Liver (tissue), 9 donors: ENCODE measurements around the gene CFTR. TPM values are rescaled to one million over a fixed set of nuclear protein-coding genes. Genes with fewer than 3 reads are reported as not detected.

Experiments used
- DNase-seq: peaks from one replicate; pipeline ENCODE4 v3.0.0-alpha.2; 2017; ENCODE audit warnings: low spot score
- H3K27ac ChIP-seq, 2 donors: one replicate each; pipeline ENCODE4 v1.7.0; 2013; ENCODE audit warnings: inconsistent platforms in 2 of 2, low read length in 2 of 2, control low read depth in 1 of 2, low read depth in 1 of 2, mild to moderate bottlenecking in 1 of 2
- H3K27me3 ChIP-seq, 4 donors: one replicate each; pipeline versions ENCODE4 v1.6.1 to v1.7.0; 2013; ENCODE audit warnings: low read length in 3 of 4, inconsistent platforms in 1 of 4, mild to moderate bottlenecking in 1 of 4, moderate library complexity in 1 of 4; ENCODE audit not compliant: control insufficient read depth in 4 of 4, insufficient read depth in 4 of 4
- H3K36me3 ChIP-seq, 4 donors: one replicate each; pipeline versions ENCODE4 v1.6.1 to v1.7.0; 2013; ENCODE audit warnings: low read length in 3 of 4, mild to moderate bottlenecking in 3 of 4, low read depth in 1 of 4, moderate library complexity in 1 of 4; ENCODE audit not compliant: control insufficient read depth in 4 of 4, insufficient read depth in 3 of 4
- H3K4me1 ChIP-seq, 4 donors: one replicate each; pipeline versions ENCODE4 v1.6.1 to v1.7.0; 2013; ENCODE audit warnings: low read length in 3 of 4, mild to moderate bottlenecking in 3 of 4, moderate library complexity in 1 of 4; ENCODE audit not compliant: control insufficient read depth in 4 of 4, insufficient read depth in 4 of 4
- H3K4me3 ChIP-seq, 3 donors: one replicate each; pipeline versions ENCODE4 v1.6.1 to v1.7.0; 2013; ENCODE audit warnings: low read length in 3 of 3, control low read depth in 1 of 3, low read depth in 1 of 3, mild to moderate bottlenecking in 1 of 3
- H3K9ac ChIP-seq, 2 donors: one replicate each; pipeline ENCODE4 v1.7.0; 2013; ENCODE audit warnings: low read length in 2 of 2, mild to moderate bottlenecking in 2 of 2, moderate library complexity in 2 of 2, control low read depth in 1 of 2, low read depth in 1 of 2
- H3K9me3 ChIP-seq, 4 donors: one replicate each; pipeline versions ENCODE4 v1.6.1 to v1.7.0; 2013; ENCODE audit warnings: low read length in 3 of 4; ENCODE audit not compliant: control insufficient read depth in 4 of 4
- ATF3 ChIP-seq: IDR thresholded peaks from 2 replicates; pipeline ENCODE4 v1.6.1; 2016; ENCODE audit warnings: antibody characterized with exemption
- CTCF ChIP-seq: fragments of 150-350 bp; IDR thresholded peaks from 2 replicates; pipeline ENCODE4 v1.5.1; 2017; ENCODE audit warnings: improper control_type of control experiment, low read depth, low read length; ENCODE audit not compliant: missing input control
- EGR1 ChIP-seq, 2 donors: IDR thresholded peaks; 2 replicates each; pipeline ENCODE4 v1.6.1; 2016 to 2018; ENCODE audit warnings: antibody characterized with exemption in 2 of 2, low read depth in 2 of 2
- FOXA1 ChIP-seq: IDR thresholded peaks from 2 replicates; pipeline ENCODE4 v1.6.1; 2016; ENCODE audit warnings: antibody characterized with exemption
- FOXA2 ChIP-seq: IDR thresholded peaks from 2 replicates; pipeline ENCODE4 v1.6.1; 2016; ENCODE audit warnings: antibody characterized with exemption
- GABPA ChIP-seq, 2 donors: IDR thresholded peaks in 1 of 2; conservative IDR thresholded peaks in 1 of 2; 2 replicates each; pipeline ENCODE4 v1.6.1; 2016; ENCODE audit warnings: antibody characterized with exemption in 2 of 2, mild to moderate bottlenecking in 1 of 2, moderate library complexity in 1 of 2
- HNF4A ChIP-seq, 2 donors: conservative IDR thresholded peaks; 2 replicates each; pipeline ENCODE4 v1.6.1; 2016; ENCODE audit warnings: antibody characterized with exemption in 2 of 2, mild to moderate bottlenecking in 2 of 2
- HNF4G ChIP-seq: IDR thresholded peaks from 2 replicates; pipeline ENCODE4 v1.6.1; 2016; ENCODE audit warnings: antibody characterized with exemption
- JUND ChIP-seq, 2 donors: IDR thresholded peaks; 2 replicates each; pipeline ENCODE4 v1.6.1; 2016; ENCODE audit warnings: antibody characterized with exemption in 2 of 2
- MAX ChIP-seq: IDR thresholded peaks from 2 replicates; pipeline ENCODE4 v1.6.1; 2016; ENCODE audit warnings: antibody characterized with exemption
- NR2F2 ChIP-seq: IDR thresholded peaks from 2 replicates; pipeline ENCODE4 v1.6.1; 2016; ENCODE audit warnings: antibody characterized with exemption
- RAD21 ChIP-seq, 2 donors: IDR thresholded peaks; 2 replicates each; pipeline ENCODE4 v1.6.1; 2016; ENCODE audit warnings: antibody characterized with exemption in 2 of 2, mild to moderate bottlenecking in 2 of 2
- RXRA ChIP-seq, 2 donors: IDR thresholded peaks; 2 replicates each; pipeline ENCODE4 v1.6.1; 2017 to 2018; ENCODE audit warnings: antibody characterized with exemption in 2 of 2, mild to moderate bottlenecking in 1 of 2
- TAF1 ChIP-seq: conservative IDR thresholded peaks from 2 replicates; pipeline ENCODE4 v1.6.1; 2016; ENCODE audit warnings: antibody characterized with exemption, mild to moderate bottlenecking
- YY1 ChIP-seq: IDR thresholded peaks from 2 replicates; pipeline ENCODE4 v1.6.1; 2016; ENCODE audit warnings: antibody characterized with exemption, mild to moderate bottlenecking
- ZBTB33 ChIP-seq: IDR thresholded peaks from 2 replicates; pipeline ENCODE4 v1.6.1; 2016; ENCODE audit warnings: antibody characterized with exemption
- WGBS: extraction: QIAGEN DNeasy Blood & Tissue Kit; methylation state at CpG from one replicate; pipeline ENCODE4 v1.1.7; 2013; 5-methylcytosine and 5-hydroxymethylcytosine counted together
- polyA plus RNA-seq, 2 donors: library from polyadenylated mRNA; stranded (reverse) in 1 of 2; unstranded in 1 of 2; fragments of 200-250 nt in 1 of 2; fragments of >200 nt in 1 of 2; fragmentation: Nextera tagmentation in 1 of 2; extraction: Ambion mirVana in 1 of 2; gene quantifications; one replicate each; pipeline versions ENCODE4 v1.2.1 to v1.2.3, GENCODE V29; 2013 to 2015
- total RNA-seq, 2 donors: library from RNA; depleted of rRNA; stranded (reverse); fragments of >200 nt; gene quantifications; one replicate each; pipeline ENCODE4 v1.2.3, GENCODE V29; 2014
- TF ChIP-seq, protein P1 (sequence below): IDR thresholded peaks from 2 replicates; pipeline ENCODE4 v1.6.1; 2016; ENCODE audit warnings: antibody characterized with exemption, mild to moderate bottlenecking
- donor health status: healthy.
- donor health status: healthy.
- donor health status: healthy.
- donor health status: healthy.
- donor health status: healthy.

CFTR gene
- total and polyA plus RNA-seq, 4 donors: 0.75 to 10.5 (median 1.3) TPM

DNA sequence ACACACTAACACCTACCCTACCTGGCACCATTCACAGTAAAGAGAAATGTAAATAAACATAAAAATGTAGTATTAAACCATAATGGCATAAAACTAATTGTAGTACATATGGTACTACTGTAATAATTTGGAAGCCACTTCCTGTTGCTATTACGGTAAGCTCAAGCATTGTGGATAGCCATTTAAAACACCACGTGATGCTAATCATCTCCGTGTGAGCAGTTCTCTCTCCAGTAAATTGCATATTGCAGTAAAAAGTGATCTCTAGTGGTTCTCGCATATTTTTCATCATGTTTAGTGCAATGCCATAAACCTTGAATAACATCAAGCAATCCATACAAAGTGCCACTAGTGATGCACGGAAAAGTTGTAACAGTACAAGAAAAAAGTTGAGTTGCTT lies 75.4 kb downstream of the CFTR start:
- TF ChIP-seq MAX (no peak), NR2F2 (no peak), HNF4G (no peak), CTCF (no peak), JUND (IDR thresholded peaks at IDR 0.05) (no peak), GABPA (IDR thresholded peaks at IDR 0.05 in 1 of 2, conservative IDR thresholded peaks at IDR 0.05 in 1 of 2) (no peak), EGR1 (IDR thresholded peaks at IDR 0.05; ENCODE audit: low read depth in 2 of 2) (no peak), ZBTB33 (no peak), TAF1 (no peak), ATF3 (no peak), RAD21 (IDR thresholded peaks at IDR 0.05) (no peak), RXRA (IDR thresholded peaks at IDR 0.05) (no peak), HNF4A (conservative IDR thresholded peaks at IDR 0.05) (no peak), YY1 (no peak), FOXA1 (no peak)
- TF ChIP-seq, protein P1, sequence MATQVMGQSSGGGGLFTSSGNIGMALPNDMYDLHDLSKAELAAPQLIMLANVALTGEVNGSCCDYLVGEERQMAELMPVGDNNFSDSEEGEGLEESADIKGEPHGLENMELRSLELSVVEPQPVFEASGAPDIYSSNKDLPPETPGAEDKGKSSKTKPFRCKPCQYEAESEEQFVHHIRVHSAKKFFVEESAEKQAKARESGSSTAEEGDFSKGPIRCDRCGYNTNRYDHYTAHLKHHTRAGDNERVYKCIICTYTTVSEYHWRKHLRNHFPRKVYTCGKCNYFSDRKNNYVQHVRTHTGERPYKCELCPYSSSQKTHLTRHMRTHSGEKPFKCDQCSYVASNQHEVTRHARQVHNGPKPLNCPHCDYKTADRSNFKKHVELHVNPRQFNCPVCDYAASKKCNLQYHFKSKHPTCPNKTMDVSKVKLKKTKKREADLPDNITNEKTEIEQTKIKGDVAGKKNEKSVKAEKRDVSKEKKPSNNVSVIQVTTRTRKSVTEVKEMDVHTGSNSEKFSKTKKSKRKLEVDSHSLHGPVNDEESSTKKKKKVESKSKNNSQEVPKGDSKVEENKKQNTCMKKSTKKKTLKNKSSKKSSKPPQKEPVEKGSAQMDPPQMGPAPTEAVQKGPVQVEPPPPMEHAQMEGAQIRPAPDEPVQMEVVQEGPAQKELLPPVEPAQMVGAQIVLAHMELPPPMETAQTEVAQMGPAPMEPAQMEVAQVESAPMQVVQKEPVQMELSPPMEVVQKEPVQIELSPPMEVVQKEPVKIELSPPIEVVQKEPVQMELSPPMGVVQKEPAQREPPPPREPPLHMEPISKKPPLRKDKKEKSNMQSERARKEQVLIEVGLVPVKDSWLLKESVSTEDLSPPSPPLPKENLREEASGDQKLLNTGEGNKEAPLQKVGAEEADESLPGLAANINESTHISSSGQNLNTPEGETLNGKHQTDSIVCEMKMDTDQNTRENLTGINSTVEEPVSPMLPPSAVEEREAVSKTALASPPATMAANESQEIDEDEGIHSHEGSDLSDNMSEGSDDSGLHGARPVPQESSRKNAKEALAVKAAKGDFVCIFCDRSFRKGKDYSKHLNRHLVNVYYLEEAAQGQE: no peak
- 85% methylated on average over 5 of the region's 5 CpGs for WGBS
- H3K4me1 ChIP-seq: no peaks in the 10 kb centered on the region

DNA sequence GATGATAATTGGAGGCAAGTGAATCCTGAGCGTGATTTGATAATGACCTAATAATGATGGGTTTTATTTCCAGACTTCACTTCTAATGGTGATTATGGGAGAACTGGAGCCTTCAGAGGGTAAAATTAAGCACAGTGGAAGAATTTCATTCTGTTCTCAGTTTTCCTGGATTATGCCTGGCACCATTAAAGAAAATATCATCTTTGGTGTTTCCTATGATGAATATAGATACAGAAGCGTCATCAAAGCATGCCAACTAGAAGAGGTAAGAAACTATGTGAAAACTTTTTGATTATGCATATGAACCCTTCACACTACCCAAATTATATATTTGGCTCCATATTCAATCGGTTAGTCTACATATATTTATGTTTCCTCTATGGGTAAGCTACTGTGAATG lies 79.6 kb downstream of the CFTR start:
- no peak overlapping the region for H3K27ac ChIP-seq
- H3K36me3 ChIP-seq: no peaks in the 10 kb centered on the region
- no peak for TF ChIP-seq FOXA2
- no peak for TF ChIP-seq HNF4A (conservative IDR thresholded peaks at IDR 0.05)
- no peak for TF ChIP-seq HNF4G
- TF ChIP-seq ATF3: no peak
- DNase-seq: no peak
- H3K9me3 ChIP-seq: no peaks in the 10 kb centered on the region
- H3K27me3 ChIP-seq: no peaks in the 10 kb centered on the region
- 95% methylated on average over 3 of the region's 3 CpGs for WGBS
- no peak overlapping the region for H3K4me3 ChIP-seq
- no peak overlapping the region for H3K9ac ChIP-seq
- H3K4me1 ChIP-seq: peaks cover 0 to 3% (median 0%) of the 10 kb centered on the region in 4 donors

More for the DNA sequence above, 75.4 kb downstream of the CFTR start:
- Histone ChIP-seq H3K27ac (no peak overlapping the region), H3K9ac (no peak overlapping the region), H3K9me3 (no peaks in the 10 kb centered on the region), H3K27me3 (no peaks in the 10 kb centered on the region), H3K36me3 (no peaks in the 10 kb centered on the region), H3K4me3 (no peak overlapping the region)
- DNase-seq: no peak
